Measurements from ENCODE around the gene C3orf49.
A peak's percentile ranks its signal among the peaks of the same experiment; 100 is the strongest.

Gene C3orf49

DNA sequence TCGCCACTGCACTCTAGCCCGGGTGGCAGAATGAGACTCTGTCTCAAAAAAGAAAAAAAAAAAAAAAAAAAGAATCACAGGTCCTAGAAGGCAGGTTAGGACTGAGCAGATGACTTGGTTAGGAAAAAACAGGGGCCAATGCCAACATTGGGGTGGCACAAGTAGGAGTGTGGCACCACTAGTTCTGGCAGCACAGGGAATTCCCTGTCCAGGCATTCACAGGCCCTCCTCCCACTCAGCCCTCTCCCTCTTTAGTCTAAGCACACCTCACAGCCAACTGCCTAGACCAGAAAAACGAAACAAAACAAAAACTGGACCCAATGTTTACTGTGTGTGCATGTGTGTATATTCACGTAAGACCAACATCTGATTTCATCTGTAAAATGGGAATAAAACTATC is 34.0 kb downstream of the C3orf49 start:
- DNase-seq, result no peak

DNA sequence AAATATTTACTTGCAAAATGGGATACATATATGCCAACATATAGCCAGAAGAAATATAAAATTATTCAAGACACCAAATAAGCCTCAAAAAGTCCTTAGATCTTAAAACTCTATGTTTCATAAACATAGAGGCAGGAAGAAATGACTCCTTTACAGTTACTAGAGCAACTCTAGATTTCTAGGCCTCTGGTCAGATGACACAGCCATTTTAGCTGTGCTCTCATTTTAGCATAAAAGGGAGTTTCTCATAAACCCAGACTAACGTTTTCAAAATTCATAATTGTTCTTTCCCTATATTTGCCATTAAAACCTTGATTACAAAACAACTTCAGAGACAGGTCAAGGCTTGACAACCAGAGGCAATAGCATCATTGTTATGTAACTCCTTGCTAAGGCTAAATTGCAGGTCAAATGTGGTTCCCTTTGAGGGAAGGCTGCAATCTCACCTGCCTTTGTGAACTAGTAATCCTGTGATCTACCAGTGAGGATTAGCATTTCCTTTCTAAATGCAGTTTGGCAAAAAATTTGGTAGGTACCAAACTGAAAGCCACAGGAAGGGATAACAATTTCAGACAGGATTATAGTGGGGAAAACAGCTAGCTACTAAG is 36.3 kb downstream of the C3orf49 start:
- DNase-seq, result no peak

GRCh38 chr3:63857311-63857710 is 38.2 kb downstream of the C3orf49 start:
- no peak for DNase-seq

GRCh38 chr3:63860776-63861175 is 41.7 kb downstream of the C3orf49 start:
- DNase-seq, result no peak

GRCh38 chr3:63861306-63861705 is 42.2 kb downstream of the C3orf49 start:
- no peak for DNase-seq

DNA sequence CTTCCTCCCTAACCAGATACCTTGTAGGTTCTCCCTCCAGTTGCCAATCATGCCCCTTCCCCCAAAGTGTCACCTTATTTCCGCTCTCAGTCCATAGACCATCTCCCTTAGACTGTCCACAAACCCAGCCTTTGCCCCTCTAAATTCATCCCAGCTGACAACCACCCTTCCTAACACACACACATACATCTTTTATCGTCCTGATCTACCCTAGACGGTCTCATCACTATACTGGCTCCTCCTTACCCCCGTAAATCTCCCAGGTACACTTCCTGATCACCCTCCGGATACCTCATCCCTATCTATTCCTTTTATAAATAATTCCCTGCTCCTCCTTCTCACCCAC is 43.7 kb downstream of the C3orf49 start:
- DNase-seq, result no peak

DNA sequence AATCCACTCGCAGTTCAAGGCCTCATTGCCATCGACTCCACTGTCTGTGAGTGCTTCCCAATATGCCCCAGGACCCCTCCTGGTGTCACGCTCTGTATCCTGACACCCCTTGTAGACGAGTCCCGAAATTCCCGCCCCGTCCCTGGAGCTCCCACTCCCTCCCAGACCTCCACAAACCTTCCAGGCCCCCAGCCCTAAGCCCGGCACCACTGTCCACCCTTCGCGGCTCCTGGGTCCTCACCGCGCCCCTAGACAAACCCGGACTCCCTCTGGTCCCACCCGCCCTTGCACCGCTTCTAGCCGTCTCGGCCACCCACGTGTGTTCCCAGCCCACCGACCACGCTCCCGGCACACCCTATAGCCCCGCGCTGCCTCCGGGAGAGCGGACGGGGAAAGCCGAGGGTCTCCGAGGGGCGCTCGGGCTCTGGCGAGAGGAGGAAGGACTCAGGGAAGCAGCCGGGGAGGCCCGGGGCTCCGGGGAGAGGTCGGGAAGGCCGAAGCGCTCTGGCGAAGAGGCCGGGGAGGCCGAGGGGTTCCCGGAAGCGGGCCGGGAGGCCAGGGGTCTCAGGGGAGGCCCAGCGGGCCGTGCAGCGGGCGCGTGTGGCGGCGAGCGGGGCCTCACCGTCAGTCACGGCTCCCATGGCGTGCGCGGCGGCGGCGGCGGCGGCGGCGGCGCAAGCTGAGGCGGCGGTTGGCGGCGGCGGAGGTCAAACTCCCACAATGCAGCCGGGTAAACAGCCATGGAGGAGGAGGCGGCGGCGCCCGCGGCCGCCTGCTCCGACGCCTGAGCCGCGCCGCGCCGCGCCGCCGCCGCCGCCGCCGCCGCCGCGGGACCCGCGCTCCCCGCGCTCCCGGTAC is 44.3 kb downstream of the C3orf49 start, which contains the start of the genes ATXN7 and THOC7:
Gene ATXN7 (plus strand): TSS at position 718 of the 858 bp plus-strand sequence. CDS start 48,732 bp downstream, outside the sequence.
Gene THOC7 (minus strand): TSS at position 656 of the 858 bp plus-strand sequence. CDS start 15 bp downstream, at position 641.
- DNase-seq, result peak; percentile 39

GRCh38 chr3:63864008-63864964 is 45.2 kb downstream of the C3orf49 start:
- peak; percentile 40 for DNase-seq

DNA sequence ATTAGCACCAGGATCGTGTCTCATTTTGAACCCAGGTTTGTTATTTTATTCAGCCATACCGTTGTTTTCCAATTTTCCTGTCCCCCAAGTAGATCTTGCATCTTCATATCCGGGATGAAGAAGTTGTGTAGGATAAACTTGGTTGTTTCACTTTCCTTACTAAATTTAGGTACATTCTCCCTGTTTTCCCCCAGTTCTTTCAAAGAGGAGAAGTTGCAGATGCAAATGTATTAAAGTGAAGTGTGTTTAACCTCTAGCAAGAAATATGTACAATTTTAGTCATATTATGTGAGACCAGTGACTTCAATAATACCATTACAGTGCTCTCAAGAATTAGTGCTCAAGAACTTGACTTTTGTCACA is 45.8 kb downstream of the C3orf49 start:
- DNase-seq, result no peak

DNA sequence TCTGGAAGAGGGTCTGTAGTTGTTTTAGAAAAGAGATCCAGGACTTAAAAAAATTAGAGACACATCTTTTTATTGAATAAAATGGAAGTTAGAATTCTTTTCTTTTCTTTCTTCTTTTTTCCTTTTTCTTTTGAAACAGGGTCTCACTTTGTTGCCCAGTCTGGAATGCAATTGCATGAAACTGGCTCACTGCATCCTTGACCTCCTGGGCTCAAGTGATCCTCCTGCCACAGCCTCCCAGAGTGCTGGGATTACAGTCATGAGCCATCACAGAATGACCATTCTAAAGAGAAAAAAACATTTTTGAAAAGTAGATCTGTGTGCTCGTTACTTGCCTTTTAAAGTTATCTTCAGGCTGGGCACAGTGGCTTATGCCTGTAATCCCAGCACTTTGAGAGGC is 48.1 kb downstream of the C3orf49 start:
- DNase-seq, result no peak

GRCh38 chr3:63869940-63870614 is 51.0 kb downstream of the C3orf49 start:
- DNase-seq, result no peak

DNA sequence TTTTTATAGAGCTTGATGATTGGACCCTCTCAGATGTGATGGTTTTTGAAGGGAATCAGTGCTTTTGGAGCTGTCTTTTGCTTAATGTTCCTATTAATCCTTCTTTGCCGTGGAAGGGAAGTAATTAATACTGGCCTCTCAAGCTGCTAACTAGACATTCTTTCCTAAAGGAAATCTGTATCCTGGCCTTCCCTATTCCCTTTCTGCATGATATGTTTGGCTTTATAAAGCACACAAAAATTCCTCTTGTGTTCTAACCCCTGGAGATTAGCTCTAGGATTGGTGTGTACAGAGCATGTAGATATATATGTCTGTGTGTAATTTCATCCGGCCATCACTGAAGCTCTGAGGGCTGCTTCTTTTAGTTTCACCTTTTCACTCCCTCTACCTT is 51.5 kb downstream of the C3orf49 start:
- DNase-seq, result no peak

DNA sequence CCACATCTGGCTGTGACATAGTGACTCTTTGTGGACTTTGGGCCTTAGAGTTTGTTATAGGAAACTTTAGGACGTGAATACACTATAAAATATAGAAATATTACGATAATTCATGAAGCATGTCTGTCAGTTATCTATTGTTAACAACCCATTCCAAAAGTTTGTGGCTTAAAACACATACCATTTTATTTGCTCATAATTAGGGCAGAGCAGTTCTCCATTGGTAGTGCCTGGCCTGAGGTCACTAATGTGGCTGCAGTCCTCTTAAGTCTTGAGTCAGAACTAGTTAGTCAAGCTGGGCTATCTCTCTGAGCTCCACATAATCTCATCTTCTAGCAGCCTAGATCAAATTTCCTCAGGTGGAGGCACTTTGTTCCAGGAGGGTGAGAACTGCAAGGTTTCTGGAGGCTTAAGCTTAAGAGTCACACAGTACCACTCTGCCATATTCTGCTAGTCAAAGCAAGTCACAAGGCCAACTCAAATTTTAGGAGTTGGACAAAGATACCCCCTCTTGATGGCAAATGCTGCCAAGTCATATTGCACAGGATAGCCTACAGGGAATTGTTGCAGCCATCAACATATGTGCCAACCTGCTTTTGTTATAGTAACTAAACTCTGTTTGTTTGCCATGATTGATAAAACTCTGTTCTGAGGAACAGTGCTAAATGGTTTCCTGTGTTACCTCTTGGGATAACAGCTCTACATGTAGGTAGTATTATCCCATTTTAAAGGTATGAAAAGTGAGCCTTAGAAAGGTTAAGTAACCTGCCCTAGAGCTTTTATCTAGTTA is 53.2 kb downstream of the C3orf49 start:
- no peak for DNase-seq

- DNase-seq, result no peak
Observed at GRCh38 chr3:63874769-63875168, 55.7 kb downstream of the C3orf49 start.

DNA sequence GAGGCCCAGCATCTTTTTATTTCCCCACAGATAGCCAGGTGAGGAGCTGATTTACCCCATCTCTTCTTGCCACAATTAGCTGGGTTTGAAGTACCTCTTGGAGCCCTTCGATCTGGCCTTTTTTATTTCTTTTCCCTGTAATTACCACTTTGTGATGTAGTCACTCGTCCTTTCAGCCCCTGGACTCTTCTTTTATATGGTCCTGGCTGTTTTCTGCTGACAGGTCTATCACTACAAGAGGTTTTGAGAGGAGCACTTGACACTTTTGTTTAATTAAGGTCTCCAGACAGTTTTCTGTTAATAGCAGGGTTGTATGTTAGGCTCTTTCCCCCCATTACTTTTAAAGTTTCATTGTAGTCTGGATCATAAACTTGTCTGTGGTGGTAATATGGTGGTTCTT is 56.4 kb downstream of the C3orf49 start:
- no peak for DNase-seq

- DNase-seq, result no peak
Observed at GRCh38 chr3:63876260-63876659, 57.2 kb downstream of the C3orf49 start.

- DNase-seq, result no peak
Observed at GRCh38 chr3:63877737-63878393, 58.8 kb downstream of the C3orf49 start.

GRCh38 chr3:63878394-63879060 is 59.4 kb downstream of the C3orf49 start:
- DNase-seq, result no peak

GRCh38 chr3:63880653-63881052 is 61.6 kb downstream of the C3orf49 start:
- DNase-seq, result no peak

DNA sequence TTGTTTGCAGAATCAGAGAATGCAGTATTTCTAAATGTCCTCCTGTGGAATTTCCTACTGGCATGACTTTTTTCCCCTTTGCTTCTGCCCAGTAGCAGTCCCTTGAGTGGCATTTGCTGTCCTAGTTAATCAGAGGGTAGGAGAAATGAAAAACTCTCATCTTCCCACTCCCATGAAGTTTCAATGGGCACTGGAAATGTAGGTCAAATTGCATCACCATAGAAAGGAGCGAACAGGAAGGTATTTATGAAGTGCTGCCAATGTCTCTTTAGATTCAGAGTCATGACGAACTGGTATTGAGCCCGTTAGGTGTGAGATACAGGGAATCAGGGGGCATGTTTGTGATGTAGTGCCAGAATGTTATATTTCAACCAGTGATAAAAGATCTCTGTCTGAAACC is 67.8 kb downstream of the C3orf49 start:
- no peak for DNase-seq

DNA sequence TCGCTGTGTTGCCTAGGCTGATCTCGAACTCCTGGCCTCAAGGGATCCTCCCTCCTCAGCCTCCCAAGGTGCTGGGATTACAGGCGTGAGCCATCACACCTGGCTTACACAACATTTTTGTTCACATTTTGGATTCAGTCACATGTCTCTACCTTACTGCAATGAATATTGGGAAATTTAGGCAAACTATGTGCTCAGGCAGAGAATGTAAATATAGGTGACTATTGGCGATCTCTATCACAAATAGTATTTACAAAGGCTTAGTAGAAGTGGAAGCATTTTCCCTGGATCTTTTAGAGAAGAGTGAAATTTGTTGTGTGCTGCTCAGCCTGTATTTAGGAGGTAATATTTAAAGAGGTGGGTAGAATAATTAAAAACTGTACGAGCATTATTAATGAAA is 72.4 kb downstream of the C3orf49 start:
- no peak for DNase-seq

All from effector CD8-positive, alpha-beta T cell (primary cell).